ENCODE measurements around the gene S100A8.

The S100A8 gene

DNA sequence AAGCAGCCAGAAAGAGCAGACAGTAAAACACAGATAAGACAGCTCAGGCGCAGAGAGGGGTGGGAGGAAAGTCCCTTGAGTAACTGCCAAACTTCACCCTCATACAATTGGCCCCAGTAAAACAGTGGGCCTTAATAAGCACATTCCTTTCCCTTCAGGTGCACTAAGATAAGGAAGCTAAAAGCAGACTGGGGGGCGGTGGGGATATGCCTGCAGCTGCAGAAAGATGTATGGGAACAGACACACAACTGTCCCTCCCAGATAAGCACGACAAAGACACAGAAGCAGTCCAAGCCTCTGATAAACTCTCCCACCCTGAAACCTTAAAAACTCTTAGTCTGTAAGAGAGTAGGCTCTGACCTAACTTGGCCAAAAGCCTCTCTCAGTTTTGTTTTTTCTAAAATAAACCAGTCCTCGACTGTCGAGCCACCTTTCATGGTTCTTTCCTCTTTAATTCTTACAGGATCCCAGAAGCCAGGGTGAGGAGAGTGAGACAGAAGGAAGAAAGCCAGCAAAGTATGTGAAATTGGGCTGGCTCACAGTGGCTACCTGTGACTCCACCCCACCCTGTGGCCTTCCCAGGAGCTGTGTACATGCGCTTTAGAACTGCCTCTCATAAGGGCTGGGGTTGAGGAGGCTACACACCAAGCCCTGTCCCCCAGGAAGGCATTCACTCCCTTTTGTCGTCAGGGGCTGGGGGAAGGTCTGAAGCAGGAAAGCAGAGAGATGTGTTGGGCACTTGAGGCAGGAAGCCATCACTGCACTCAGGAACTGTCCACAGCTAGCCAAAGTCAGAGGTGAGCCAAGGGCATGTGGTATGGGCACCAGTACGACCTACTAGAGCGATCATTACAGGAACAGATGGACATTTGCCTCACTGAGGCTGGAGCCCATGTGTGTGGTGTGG, 46.8 kb downstream of the S100A8 start:
- no peaks in the 10 kb centered on the region for H3K36me3 Mint-ChIP-seq (ENCODE audit: low read depth)
- H3K4me3 Mint-ChIP-seq = no peak overlapping the region
- H3K27ac Mint-ChIP-seq = no peak overlapping the region
- peaks cover 29% of the 10 kb centered on the region for H3K27me3 Mint-ChIP-seq
- H3K4me1 Mint-ChIP-seq (ENCODE audit: low read depth) = peaks cover 47% of the 10 kb centered on the region
- H3K9me3 Mint-ChIP-seq = no peaks in the 10 kb centered on the region
- DNase-seq = no peak

DNA sequence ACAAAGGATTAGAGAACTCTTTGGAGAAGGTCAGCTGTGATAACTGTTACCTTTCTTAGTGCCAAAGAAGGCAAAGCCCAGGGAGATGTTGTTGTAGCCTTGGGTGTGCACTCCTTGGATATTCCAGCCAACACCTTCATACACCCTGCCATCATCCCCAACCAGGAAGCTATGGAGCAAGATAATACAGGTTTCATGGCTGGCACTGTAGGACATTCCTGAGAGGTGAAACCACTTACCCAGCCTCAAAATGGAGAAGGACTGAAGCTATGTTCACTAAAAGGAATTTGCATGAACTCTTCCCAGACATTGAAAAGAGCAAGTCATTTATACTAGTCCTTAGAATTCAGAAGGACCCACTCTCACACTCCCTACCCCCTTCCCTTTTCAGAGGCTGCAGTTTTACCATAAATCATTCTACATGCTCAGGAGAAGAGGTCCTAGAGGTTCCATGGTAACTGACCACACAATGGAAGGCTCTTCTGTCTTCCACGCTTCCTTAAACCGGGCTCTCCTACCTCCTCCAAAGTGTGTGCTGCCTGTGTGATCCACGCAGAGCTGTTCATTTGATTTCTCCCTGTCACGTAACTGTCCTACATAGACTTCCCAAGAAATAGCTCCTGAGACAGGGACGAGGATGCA, 47.7 kb downstream of the S100A8 start:
- H3K27me3 Mint-ChIP-seq = peaks cover 24% of the 10 kb centered on the region
- no peak for DNase-seq
- no peaks in the 10 kb centered on the region for H3K36me3 Mint-ChIP-seq (ENCODE audit: low read depth)
- no peaks in the 10 kb centered on the region for H3K9me3 Mint-ChIP-seq
- peaks cover 47% of the 10 kb centered on the region for H3K4me1 Mint-ChIP-seq (ENCODE audit: low read depth)
- no peak overlapping the region for H3K27ac Mint-ChIP-seq
- H3K4me3 Mint-ChIP-seq = no peak overlapping the region

DNA sequence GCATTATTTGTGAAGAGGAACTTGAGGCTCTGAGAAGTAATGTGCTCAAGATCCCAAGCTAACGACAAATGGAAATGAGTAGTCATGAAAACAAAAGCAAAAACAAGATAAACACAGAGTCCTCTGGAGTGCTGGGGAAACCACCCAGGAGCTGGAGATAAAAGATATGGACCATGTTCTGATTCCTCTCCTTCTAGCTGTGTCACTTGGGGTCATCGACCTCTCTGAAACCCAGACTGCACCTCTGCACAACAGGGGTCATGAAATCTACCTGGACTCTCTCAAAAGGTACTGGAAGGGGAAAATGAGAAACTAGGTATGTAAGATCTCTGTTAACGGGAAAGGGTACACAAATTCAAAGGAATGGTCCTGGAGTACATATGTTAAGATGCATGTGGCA, 48.7 kb downstream of the S100A8 start:
- DNase-seq = no peak
- Mint-ChIP-seq H3K4me1 (ENCODE audit: low read depth) (peaks cover 47% of the 10 kb centered on the region), H3K4me3 (no peak overlapping the region), H3K27ac (no peak overlapping the region), H3K27me3 (peaks cover 15% of the 10 kb centered on the region), H3K9me3 (no peaks in the 10 kb centered on the region), H3K36me3 (ENCODE audit: low read depth) (no peaks in the 10 kb centered on the region)

DNA sequence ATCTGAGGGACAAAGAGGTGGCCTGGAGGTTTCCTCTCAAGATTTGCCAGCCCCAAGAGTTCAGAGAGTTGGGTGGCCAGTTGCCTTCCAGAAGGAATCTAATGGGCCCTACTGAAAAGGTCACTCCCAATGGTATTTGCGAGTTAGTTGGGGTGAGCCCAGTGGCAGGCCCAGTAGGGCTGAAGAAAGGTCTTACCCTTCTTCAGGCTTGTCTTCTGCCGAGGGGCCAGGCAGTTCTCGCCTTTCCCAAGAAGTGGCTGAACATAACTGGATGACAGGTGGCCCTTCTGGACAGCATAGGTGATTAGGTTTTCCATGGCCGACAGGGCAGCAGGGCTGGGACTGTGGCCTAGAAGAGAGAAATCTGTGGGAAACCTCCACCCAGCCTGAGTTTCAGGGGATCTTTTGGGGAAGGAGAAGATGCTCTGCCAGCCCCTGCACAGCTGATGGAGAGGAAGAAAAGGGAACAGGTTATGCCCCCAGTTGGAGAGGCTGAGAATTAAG, 49.4 kb downstream of the S100A8 start:
- H3K27me3 Mint-ChIP-seq = peaks cover 11% of the 10 kb centered on the region
- no peaks in the 10 kb centered on the region for H3K36me3 Mint-ChIP-seq (ENCODE audit: low read depth)
- H3K9me3 Mint-ChIP-seq = no peaks in the 10 kb centered on the region
- no peak overlapping the region for H3K4me3 Mint-ChIP-seq
- peaks cover 44% of the 10 kb centered on the region for H3K4me1 Mint-ChIP-seq (ENCODE audit: low read depth)
- no peak overlapping the region for H3K27ac Mint-ChIP-seq
- no peak for DNase-seq

DNA sequence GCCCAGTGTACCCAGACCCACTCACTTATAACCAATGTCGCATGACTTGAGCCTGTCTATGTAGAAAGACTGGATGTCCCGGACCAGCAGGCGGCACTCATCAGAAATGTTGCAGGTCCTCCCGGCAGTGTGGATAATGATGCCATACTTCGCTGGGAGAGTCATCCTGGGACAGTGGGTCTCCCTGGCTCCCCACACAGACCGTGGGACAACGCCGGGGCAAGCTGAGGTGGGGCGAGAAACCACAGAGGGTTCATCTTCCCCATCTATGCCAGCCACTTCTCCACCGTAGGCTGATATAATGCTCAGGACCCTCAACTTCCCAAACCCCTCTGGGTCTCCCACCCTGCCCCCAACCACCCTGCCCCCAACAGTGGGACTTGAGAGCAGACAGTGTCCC, 50.5 kb downstream of the S100A8 start:
- Mint-ChIP-seq H3K27ac (no peak overlapping the region), H3K4me1 (ENCODE audit: low read depth) (peaks cover 33% of the 10 kb centered on the region), H3K36me3 (ENCODE audit: low read depth) (no peaks in the 10 kb centered on the region), H3K9me3 (no peaks in the 10 kb centered on the region), H3K27me3 (peaks cover 10% of the 10 kb centered on the region), H3K4me3 (no peak overlapping the region)
- no peak for DNase-seq
